SIG-M5 (cell line): ENCODE measurements around the gene COL11A2.
"Not testable (repeated sequence)": the region's sequence is repeated elsewhere in the genome, so short reads cannot be mapped to it uniquely, and the experiment has no call there.

Experiments
- DNase-seq: peaks from one replicate; lab custom pipeline; 2025; lab: John Stamatoyannopoulos, UW

COL11A2 gene

DNA sequence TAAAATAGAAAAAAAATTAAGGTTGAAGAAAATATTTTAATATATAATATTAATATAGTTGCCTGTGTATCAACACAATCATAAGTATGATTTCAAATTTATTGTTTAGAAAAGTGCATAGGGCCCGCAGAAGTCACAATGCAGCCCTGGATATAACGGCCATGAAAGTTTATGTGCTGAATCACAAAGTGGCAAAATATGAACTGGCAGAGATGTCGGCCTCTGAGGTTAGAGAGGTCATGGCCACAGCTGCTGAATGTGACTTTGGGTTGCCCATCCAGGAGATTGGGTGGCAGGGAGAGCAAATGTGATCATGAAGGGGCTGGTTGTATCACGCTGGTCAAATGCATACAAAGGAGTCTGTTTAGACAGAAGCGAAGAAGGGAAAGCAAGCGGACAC, 35.7 kb downstream of the COL11A2 start:
- DNase-seq = no peak

DNA sequence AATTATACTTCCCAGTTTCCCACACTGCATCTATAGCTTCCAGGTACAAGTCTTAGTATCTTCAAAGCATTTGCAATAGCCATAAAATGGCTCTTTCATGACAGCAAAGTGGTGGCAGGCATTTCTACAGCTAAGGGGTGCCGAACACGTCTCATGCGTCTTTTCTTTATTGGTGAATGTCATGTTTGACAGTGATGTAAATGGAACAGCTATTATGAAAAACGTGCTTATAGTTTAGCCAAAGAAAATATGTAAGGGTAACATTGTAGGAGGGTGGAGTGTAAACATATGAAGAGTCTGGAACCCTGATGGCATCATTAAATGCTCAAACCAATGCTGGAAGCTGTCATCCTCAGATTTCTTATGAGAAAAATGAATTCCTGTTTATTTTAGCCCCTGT, 37.9 kb downstream of the COL11A2 start:
- no peak for DNase-seq

GRCh38 chr6:33151050-33151449, 41.2 kb downstream of the COL11A2 start:
- DNase-seq = no peak

DNA sequence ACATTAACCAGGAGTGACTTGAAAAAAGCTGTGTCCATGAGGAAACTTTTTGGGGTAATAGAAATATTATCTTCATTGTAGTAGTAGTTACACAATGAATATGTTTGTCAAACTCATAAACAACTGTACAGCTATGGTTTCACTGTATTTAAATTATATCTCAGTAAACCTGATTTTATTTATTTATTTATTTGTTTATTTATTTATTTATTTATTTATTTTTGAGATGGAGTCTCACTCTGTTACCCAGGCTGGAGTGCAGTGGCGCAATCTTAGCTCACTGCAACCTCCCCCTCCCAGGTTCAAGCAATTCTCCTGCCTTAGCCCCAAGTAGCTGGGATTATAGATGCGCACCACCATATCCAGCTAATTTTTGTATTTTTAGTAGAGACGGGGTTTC, 41.7 kb downstream of the COL11A2 start:
- DNase-seq = not testable (repeated sequence)

- DNase-seq = no peak
Measured at GRCh38 chr6:33147807-33148666, 44.2 kb downstream of the COL11A2 start.

GRCh38 chr6:33144373-33144772, 47.9 kb downstream of the COL11A2 start:
- no peak for DNase-seq

- DNase-seq = no peak
Measured at GRCh38 chr6:33143113-33143770, 49.0 kb downstream of the COL11A2 start.

DNA sequence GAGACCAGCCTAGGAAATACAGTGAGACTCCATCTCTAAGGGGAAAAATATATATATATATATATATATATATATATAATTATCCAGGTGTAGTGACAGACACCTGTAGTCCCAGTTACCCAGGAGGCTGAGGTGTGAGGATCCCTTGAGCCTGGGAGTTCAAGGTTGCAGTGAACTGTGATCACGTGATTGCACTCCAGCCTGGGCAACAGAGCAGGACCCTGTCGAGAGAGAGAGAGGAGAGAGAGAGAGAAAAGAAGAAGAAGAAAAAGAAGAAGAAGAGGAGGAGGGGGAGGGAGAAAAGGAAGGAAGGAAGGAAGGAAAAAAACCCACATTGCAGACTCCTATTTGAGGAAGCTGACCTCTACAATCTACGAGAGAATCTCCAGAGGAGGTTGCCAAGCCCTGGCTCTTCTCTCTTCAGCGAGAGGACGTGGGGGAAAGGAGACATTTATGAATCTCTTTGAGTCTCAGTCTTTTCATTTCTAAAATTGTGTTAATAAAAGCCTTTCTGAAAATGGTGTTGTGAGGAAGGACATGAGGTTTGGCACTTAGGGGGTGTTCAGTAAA, 49.7 kb downstream of the COL11A2 start:
- no peak for DNase-seq

DNA sequence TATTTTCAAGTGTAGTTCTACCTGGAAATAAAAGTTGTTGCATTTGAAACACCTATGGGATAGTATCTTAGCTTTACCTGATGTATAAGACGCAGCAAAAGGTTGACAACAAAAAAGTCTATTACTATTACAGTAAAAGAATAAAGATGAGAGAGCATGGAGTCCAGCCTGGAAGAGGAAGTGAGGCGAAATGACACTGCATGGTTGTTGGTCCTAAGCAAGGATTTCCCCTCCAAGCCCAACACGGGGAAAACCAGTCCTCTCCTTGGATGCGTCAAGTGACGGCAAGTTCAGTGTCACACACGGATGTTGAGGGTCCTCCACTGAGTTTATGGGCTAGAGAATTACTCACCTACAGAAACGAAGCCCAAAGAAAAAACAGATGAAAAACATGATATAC, 51.7 kb downstream of the COL11A2 start:
- DNase-seq = no peak

- no peak for DNase-seq
Measured at GRCh38 chr6:33139596-33140206, 52.6 kb downstream of the COL11A2 start.

GRCh38 chr6:33136310-33136900, 55.9 kb downstream of the COL11A2 start:
- no peak for DNase-seq

- no peak for DNase-seq
Measured at GRCh38 chr6:33132081-33132524, 60.2 kb downstream of the COL11A2 start.

DNA sequence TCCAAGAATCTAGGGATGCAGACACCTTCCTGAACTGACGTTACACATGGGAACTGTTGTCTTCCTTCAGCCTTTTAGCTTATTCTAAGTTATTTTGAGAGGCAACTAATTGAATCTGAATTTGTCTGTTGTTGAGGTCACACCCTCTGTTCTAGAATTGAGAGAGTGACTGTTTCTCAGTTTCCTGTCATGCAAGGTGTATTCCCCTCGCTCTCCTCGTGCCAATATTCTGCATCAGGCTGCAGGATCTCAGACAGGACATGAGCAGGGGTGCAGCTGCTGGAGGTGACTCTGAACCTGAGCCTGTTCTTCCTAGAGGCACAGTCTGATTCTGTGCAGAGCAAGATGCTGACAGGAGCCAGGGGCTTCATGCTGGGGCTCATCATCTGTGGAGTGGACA, 63.9 kb downstream of the COL11A2 start:
- no peak for DNase-seq

DNA sequence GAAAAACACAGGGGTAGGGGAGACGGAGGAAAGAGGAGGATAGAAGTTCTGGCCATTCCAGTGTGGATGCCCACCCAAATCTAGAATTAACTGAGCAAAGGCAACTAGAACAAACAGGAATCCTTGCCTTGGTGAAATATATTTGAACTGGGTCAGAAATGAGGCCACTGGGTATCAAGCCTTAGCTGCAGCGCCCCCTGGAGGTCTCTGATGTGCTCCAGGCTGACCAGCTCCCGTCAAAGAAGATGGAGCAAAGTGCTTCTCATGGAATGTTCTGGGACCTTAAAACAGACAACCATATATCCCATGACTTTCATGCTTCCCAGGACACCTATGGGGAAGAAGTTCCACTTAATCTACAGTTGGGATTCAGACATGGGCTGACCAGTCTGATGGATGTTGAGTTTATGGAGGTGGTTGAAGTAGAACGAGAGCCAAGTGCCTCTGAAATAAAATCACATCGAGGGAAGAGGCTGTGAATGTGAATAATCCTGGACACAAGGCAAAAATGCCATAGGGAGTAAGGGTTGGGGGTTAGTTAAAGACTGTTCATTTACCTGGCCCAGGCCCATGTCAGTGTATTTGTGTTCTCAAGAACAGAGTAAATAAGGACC, 66.1 kb downstream of the COL11A2 start:
- DNase-seq = no peak

- no peak for DNase-seq
Measured at GRCh38 chr6:33124947-33125346, 67.3 kb downstream of the COL11A2 start.

GRCh38 chr6:33124525-33124901, 67.8 kb downstream of the COL11A2 start:
- no peak for DNase-seq

GRCh38 chr6:33123732-33124524, 68.3 kb downstream of the COL11A2 start:
- DNase-seq = no peak

GRCh38 chr6:33123181-33123580, 69.1 kb downstream of the COL11A2 start:
- DNase-seq = no peak

- DNase-seq = no peak
Measured at GRCh38 chr6:33120001-33120400, 72.3 kb downstream of the COL11A2 start.

- DNase-seq = no peak
Measured at GRCh38 chr6:33118525-33119123, 73.6 kb downstream of the COL11A2 start.
